BLaER1 treated with 17β-estradiol and CSF1 and Interleukin-3, amounts not matched to agents 10 nM and 100 nM (cell line): ENCODE measurements around the gene SLC46A2.
A peak's percentile ranks its signal among the peaks of the same experiment; 100 is the strongest.

Experiments used
- H3K27ac ChIP-seq, 11 experiments: shearing (Covaris generic); formaldehyde crosslinking; 2 replicates each; pipeline ENCODE4 v1.8.1; 2022
- H3K27me3 ChIP-seq, 11 experiments: shearing (Covaris generic); formaldehyde crosslinking; 2 replicates each; pipeline ENCODE4 v1.8.1; 2022
- H3K36me3 ChIP-seq, 11 experiments: shearing (Covaris generic); formaldehyde crosslinking; 2 replicates each; pipeline ENCODE4 v1.8.1; 2022
- H3K4me1 ChIP-seq, 10 experiments: shearing (Covaris generic); formaldehyde crosslinking; 2 replicates each; pipeline ENCODE4 v1.8.1; 2022
- H3K4me2 ChIP-seq, 11 experiments: shearing (Covaris generic); formaldehyde crosslinking; 2 replicates each; pipeline ENCODE4 v1.8.1; 2022
- H3K4me3 ChIP-seq, 10 experiments: shearing (Covaris generic); formaldehyde crosslinking; 2 replicates each; pipeline ENCODE4 v1.8.1; 2022
- H3K9ac ChIP-seq, 11 experiments: shearing (Covaris generic); formaldehyde crosslinking; 2 replicates each; pipeline ENCODE4 v1.8.1; 2022
- H3K9me3 ChIP-seq, 11 experiments: shearing (Covaris generic); formaldehyde crosslinking; replicated peaks in 1 of 11; 2 replicates each; pipeline ENCODE4 v1.8.1; 2022
- H4K20me1 ChIP-seq, 11 experiments: shearing (Covaris generic); formaldehyde crosslinking; 2 replicates each; pipeline ENCODE4 v1.8.1; 2022
- Cebpa-rat ChIP-seq, 11 experiments: shearing (Covaris generic); IDR thresholded peaks; 2 replicates each; pipeline ENCODE4 v1.8.1; 2022

Gene SLC46A2

DNA sequence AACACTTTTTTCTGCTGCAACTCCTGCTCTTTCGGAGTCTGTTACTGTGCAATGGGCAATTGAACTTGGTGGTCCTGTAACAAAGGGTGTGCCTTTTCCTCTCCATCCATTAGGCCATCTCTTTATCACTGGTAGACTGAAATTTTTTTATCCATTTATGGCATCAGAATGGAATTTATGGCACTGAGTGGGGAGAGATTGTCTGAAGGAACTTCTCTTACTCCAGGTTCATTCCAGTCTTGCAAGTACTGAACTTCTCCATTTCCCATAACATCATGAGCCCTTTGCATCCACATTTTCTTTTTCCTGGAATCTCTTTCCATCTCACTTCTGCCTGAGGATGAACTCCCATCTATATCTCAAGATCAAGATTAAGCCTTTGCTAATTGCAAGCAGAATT, 10.0 kb downstream of the SLC46A2 start:
- H3K4me2 ChIP-seq = no peak overlapping the region
- H3K36me3 ChIP-seq = peaks cover 3 to 64% (median 25%) of the 10 kb centered on the region in 11 experiments; a peak in 18 of 22 replicates
- no peak overlapping the region for H3K4me3 ChIP-seq
- no peaks in the 10 kb centered on the region for H3K27me3 ChIP-seq
- H4K20me1 ChIP-seq = no peaks in the 10 kb centered on the region
- no peak overlapping the region for H3K27ac ChIP-seq
- H3K4me1 ChIP-seq = peaks cover 0 to 30% (median 4%) of the 10 kb centered on the region in 10 experiments; a peak in 8 of 20 replicates
- no peaks in the 10 kb centered on the region for H3K9me3 ChIP-seq
- TF ChIP-seq Cebpa-rat (IDR thresholded peaks at IDR 0.05) = no peak
- H3K9ac ChIP-seq = no peak overlapping the region

DNA sequence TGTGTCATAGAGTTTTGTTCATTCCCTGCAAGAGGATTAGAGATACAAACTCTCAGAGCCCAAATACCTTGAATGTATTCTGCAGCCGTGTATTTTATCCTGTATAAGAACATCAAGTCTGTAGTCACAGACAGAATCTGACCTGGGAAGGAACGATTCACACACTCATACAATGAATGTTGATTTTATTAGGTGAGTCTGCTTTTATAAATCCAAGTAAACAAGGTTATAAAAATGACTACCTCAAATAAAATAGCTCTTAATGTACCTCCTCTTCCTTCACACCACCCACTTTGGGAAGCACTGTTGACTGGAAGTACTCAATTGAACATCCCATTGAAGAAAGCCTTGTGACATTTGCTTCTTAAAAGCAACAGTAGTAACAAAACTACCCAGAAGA, 11.9 kb downstream of the SLC46A2 start:
- Histone ChIP-seq H3K36me3 (peaks cover 3 to 79% (median 31%) of the 10 kb centered on the region in 11 experiments; a peak in 18 of 22 replicates), H3K9ac (no peak overlapping the region)

DNA sequence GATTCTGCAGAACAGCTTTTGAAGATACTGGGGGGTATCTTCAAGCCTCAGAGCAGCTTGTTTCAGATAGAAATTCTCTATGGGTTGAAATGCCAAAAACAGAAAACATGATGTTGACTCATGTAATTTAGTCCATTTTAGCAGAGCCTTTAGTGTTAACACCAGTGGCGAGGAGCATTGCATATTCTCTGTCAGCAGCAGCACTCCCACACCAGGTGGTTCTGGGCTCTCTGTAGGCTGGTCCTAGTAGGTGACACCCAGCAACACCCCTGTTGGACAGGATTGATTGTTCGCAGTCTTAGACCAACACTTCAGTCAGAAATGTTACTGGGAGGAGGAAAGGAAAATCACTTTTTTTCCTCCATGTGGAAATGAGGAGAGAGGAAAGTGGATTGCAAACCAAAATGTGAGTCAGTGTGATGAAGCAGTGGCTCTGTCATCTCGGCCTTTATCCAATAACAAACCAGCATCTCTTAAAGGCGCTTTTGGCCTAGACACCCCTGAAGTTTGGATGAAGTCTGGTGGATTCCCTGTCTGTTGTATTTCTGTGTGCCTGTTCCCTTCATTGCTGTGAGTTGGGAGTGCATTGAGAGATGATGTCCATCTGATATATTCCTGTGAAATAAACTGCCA, 16.8 kb downstream of the SLC46A2 start:
- no peaks in the 10 kb centered on the region for H4K20me1 ChIP-seq
- H3K9me3 ChIP-seq = 0 out of 22 replicates have a peak, but pooled peaks cover 0 to 4% (median 0%) of the 10 kb centered on the region in 11 experiments
- no peaks in the 10 kb centered on the region for H3K27me3 ChIP-seq
- TF ChIP-seq Cebpa-rat (IDR thresholded peaks at IDR 0.05) = no peak
- peak overlapping the region in 1 of 11 experiments; percentile 4; a peak in 1 of 22 replicates for H3K27ac ChIP-seq
- H3K4me2 ChIP-seq = no peak overlapping the region
- no peak overlapping the region for H3K9ac ChIP-seq
- no peak overlapping the region for H3K4me3 ChIP-seq
- peaks cover 11 to 86% (median 45%) of the 10 kb centered on the region in 11 experiments; a peak in 20 of 22 replicates for H3K36me3 ChIP-seq
- H3K4me1 ChIP-seq = peaks cover 8 to 43% (median 25%) of the 10 kb centered on the region in 10 experiments

More for the DNA sequence above, 11.9 kb downstream of the SLC46A2 start:
- Histone ChIP-seq H3K4me2 (no peak overlapping the region), H3K9me3 (no peaks in the 10 kb centered on the region), H3K27me3 (no peaks in the 10 kb centered on the region), H3K27ac (no peak overlapping the region), H3K4me1 (peaks cover 0 to 14% (median under 1%) of the 10 kb centered on the region in 10 experiments; a peak in 7 of 20 replicates), H3K4me3 (no peak overlapping the region), H4K20me1 (no peaks in the 10 kb centered on the region)
- TF ChIP-seq Cebpa-rat (IDR thresholded peaks at IDR 0.05) = no peak

DNA sequence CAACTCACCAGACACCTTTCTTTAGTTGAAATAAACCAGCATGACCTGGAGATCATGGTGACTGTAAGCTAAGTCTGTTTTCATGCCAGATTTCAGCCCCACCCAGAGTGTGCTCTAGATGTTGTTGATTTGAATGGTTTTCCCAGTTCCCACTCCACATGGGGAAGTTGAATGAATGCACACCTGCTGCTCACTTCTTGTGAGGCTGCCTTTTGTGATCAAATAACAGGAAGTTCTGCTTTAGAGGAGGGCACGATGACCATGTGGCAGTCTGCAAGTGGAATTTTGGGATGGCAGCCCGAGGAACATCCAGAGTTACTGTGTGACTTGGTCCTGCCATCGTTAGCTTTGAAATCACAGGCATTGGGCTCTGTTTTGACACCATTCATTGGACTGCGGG, 18.7 kb downstream of the SLC46A2 start:
- Histone ChIP-seq H3K4me1 (peaks cover 20 to 60% (median 44%) of the 10 kb centered on the region in 10 experiments), H3K9ac (no peak overlapping the region), H3K27me3 (no peaks in the 10 kb centered on the region), H4K20me1 (no peaks in the 10 kb centered on the region), H3K36me3 (peaks cover 11 to 77% (median 34%) of the 10 kb centered on the region in 11 experiments; a peak in 20 of 22 replicates), H3K4me3 (no peak overlapping the region), H3K9me3 (peaks cover 0 to 6% (median 0%) of the 10 kb centered on the region in 11 experiments; a peak in 5 of 22 replicates), H3K27ac (peak overlapping the region in 6 of 11 experiments; percentile 31 to 98 (median 42); a peak in 11 of 22 replicates), H3K4me2 (peak overlapping the region in 7 of 11 experiments; percentile 26 to 92 (median 50); a peak in 12 of 22 replicates)
- TF ChIP-seq Cebpa-rat (IDR thresholded peaks at IDR 0.05) = no peak

DNA sequence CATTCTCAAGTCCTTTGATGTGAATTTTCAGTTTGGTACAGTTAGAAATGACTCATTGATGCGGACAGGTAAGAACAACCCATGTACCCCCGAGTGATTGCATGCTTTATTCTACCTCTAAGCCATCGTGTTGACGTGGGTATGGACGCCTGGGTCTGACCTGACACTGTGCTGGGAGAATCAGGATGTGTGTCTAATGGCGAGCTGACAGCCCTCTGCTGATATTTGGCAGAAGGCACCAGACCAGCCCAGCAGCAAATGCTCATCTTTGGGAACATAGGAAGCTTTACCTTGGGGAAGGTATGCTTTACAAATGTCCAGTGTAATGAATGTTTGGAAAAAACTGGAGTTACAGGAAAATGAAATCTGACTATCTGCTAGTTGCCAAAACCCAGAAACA, 20.1 kb downstream of the SLC46A2 start:
- no peak overlapping the region for H3K4me3 ChIP-seq
- peak overlapping the region in 4 of 11 experiments; percentile 34 to 92 (median 80); a peak in 4 of 22 replicates for H3K4me2 ChIP-seq
- H3K36me3 ChIP-seq = peaks cover 3 to 68% (median 28%) of the 10 kb centered on the region in 11 experiments; a peak in 19 of 22 replicates
- H3K9ac ChIP-seq = no peak overlapping the region
- no peaks in the 10 kb centered on the region for H4K20me1 ChIP-seq
- H3K27ac ChIP-seq = peak overlapping the region in 6 of 11 experiments; percentile 35 to 100 (median 88); a peak in 7 of 22 replicates
- peaks cover 0 to 12% (median 0%) of the 10 kb centered on the region in 11 experiments; a peak in 5 of 22 replicates for H3K9me3 ChIP-seq
- peaks cover 20 to 74% (median 58%) of the 10 kb centered on the region in 10 experiments for H3K4me1 ChIP-seq
- H3K27me3 ChIP-seq = no peaks in the 10 kb centered on the region
- no peak for TF ChIP-seq Cebpa-rat (IDR thresholded peaks at IDR 0.05)

DNA sequence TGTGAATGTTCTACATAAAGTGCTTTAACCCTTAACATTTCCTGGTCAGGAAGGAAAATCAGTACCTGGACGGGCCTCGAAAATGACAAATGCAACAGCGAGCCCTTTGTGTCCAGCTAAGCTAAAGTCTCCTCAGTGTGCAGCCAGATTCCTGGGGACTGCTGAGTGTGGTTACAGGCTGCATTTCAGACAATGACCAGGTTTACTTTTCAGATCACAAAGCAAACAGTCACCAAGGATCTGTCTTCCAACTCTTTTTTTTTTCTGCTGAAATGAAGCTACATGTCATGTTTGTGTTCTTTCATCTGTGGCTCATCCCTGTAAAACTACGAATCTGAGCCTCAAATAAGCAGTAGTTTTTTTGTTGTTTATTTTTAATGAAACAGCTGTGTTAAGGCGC, 20.8 kb downstream of the SLC46A2 start:
- Histone ChIP-seq H3K4me1 (peaks cover 20 to 81% (median 63%) of the 10 kb centered on the region in 10 experiments), H3K36me3 (peaks cover 0 to 61% (median 22%) of the 10 kb centered on the region in 11 experiments; a peak in 16 of 22 replicates), H3K27me3 (no peaks in the 10 kb centered on the region), H3K4me2 (peak overlapping the region; percentile 66 to 92 (median 77); a peak in 20 of 22 replicates), H3K9me3 (peaks cover 0 to 12% (median 0%) of the 10 kb centered on the region in 11 experiments; a peak in 5 of 22 replicates), H4K20me1 (no peaks in the 10 kb centered on the region), H3K4me3 (no peak overlapping the region), H3K27ac (peak overlapping the region in 10 of 11 experiments; percentile 48 to 100 (median 76); a peak in 18 of 22 replicates), H3K9ac (peak overlapping the region in 9 of 11 experiments; percentile 38 to 71 (median 57); a peak in 9 of 22 replicates)
- no peak for TF ChIP-seq Cebpa-rat (IDR thresholded peaks at IDR 0.05)

DNA sequence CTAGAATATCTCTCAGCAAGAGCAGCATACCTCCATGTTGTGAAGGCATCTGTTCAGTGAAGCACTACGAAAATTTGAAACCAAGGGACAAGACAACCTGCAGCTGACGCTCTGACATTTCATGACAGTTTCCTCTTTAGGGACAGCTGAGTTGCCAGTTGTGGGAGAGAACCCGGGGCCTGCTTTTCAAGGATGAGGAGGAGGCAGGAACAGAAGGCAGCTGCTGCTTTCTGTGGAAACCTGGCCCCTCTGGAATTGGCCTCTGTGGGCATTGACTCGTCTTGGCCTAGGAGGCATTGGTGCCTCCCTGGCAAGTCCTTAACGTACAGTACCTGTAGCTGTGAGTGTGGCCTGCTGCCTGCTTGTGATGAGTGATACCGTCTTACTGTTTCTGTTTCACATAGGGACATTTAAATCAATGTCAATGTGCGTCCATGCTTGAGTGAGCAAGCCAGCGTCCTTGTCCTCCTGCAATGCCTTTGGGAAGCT, 21.6 kb downstream of the SLC46A2 start:
- H3K4me2 ChIP-seq = peak overlapping the region; percentile 66 to 92 (median 77)
- H3K4me3 ChIP-seq = no peak overlapping the region
- H3K36me3 ChIP-seq = peaks cover 6 to 64% (median 22%) of the 10 kb centered on the region in 11 experiments; a peak in 18 of 22 replicates
- peaks cover 22 to 89% (median 72%) of the 10 kb centered on the region in 10 experiments for H3K4me1 ChIP-seq
- H3K9me3 ChIP-seq = peaks cover 0 to 12% (median 0%) of the 10 kb centered on the region in 11 experiments; a peak in 5 of 22 replicates
- TF ChIP-seq Cebpa-rat (IDR thresholded peaks at IDR 0.05) = no peak
- H3K27me3 ChIP-seq = no peaks in the 10 kb centered on the region
- H4K20me1 ChIP-seq = no peaks in the 10 kb centered on the region
- H3K9ac ChIP-seq = peak overlapping the region; percentile 38 to 71 (median 57); a peak in 19 of 22 replicates
- H3K27ac ChIP-seq = peak overlapping the region; percentile 10 to 100 (median 76); a peak in 21 of 22 replicates

DNA sequence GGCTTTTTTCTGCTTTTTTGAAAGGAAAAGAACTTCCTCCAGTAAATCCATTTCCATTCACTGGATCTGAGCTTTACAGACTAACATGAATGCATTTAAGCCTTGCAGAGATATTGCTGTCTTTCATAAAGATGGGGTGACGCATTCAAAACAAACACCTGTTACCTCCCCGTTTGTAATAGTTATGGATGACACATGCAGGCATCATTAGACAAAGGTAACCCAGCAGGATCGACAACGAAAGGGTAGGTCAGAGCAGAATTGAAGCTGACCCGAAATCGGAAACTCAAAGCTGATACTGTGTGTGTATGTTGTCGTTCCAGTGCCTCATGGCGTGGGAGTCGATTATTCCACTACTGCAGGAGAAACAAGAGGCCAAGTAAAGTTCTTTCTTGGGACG, 22.2 kb downstream of the SLC46A2 start:
- Histone ChIP-seq H4K20me1 (no peaks in the 10 kb centered on the region; a peak in 1 of 22 replicates), H3K4me2 (peak overlapping the region; percentile 66 to 92 (median 77)), H3K9me3 (peaks cover 0 to 12% (median 0%) of the 10 kb centered on the region in 11 experiments; a peak in 5 of 22 replicates), H3K9ac (peak overlapping the region; percentile 38 to 71 (median 57); a peak in 18 of 22 replicates), H3K27me3 (no peaks in the 10 kb centered on the region), H3K4me1 (peaks cover 29 to 95% (median 78%) of the 10 kb centered on the region in 10 experiments), H3K4me3 (0 out of 20 replicates have a peak overlapping the region, but pooled peaks of 2 of the 10 experiments have one; percentile 8 to 9), H3K27ac (peak overlapping the region; percentile 10 to 100 (median 76); a peak in 21 of 22 replicates), H3K36me3 (peaks cover 7 to 60% (median 22%) of the 10 kb centered on the region in 11 experiments; a peak in 18 of 22 replicates)
- no peak for TF ChIP-seq Cebpa-rat (IDR thresholded peaks at IDR 0.05)
